ENCODE data around the gene USP38.
"Not testable (repeated sequence)": the region's sequence is repeated elsewhere in the genome, so short reads cannot be mapped to it uniquely, and the experiment has no call there.

Gene USP38

GRCh38 chr4:143212566-143212965 lies 27.8 kb downstream of the USP38 start:
- Histone ChIP-seq H3K36me3 (ENCODE audit: control insufficient read depth, insufficient read depth, low read length, severe bottlenecking) (peaks cover 57% of the 10 kb centered on the region), H3K9me3 (ENCODE audit: control insufficient read depth, low read length) (no peaks in the 10 kb centered on the region), H3K4me3 (ENCODE audit: low read length) (no peak overlapping the region), H3K4me1 (ENCODE audit: control insufficient read depth, insufficient read depth, low read length) (no peaks in the 10 kb centered on the region), H3K27me3 (replicated peaks; ENCODE audit: control insufficient read depth, insufficient read depth, low read length) (no peaks in the 10 kb centered on the region), H3K9ac (ENCODE audit: low read length) (no peak overlapping the region)
- peak; percentile 25 for DNase-seq (ENCODE audit: low read depth)

- H3K4me1 ChIP-seq (ENCODE audit: control insufficient read depth, insufficient read depth, low read length): no peaks in the 10 kb centered on the region
- peak; percentile 31 for DNase-seq (ENCODE audit: low read depth)
- H3K9ac ChIP-seq (ENCODE audit: low read length): no peak overlapping the region
- H3K36me3 ChIP-seq (ENCODE audit: control insufficient read depth, insufficient read depth, low read length, severe bottlenecking): peaks cover 58% of the 10 kb centered on the region
- no peaks in the 10 kb centered on the region for H3K27me3 ChIP-seq (replicated peaks; ENCODE audit: control insufficient read depth, insufficient read depth, low read length)
- H3K4me3 ChIP-seq (ENCODE audit: low read length): no peak overlapping the region
- H3K9me3 ChIP-seq (ENCODE audit: control insufficient read depth, low read length): no peaks in the 10 kb centered on the region
These were observed 31.2 kb downstream of the USP38 start for GRCh38 chr4:143215873-143216272.

- no peaks in the 10 kb centered on the region for H3K27me3 ChIP-seq (replicated peaks; ENCODE audit: control insufficient read depth, insufficient read depth, low read length)
These were observed 39.5 kb downstream of the USP38 start for GRCh38 chr4:143224255-143224654.

GRCh38 chr4:143225167-143225566 lies 40.5 kb downstream of the USP38 start:
- no peaks in the 10 kb centered on the region for H3K9me3 ChIP-seq (ENCODE audit: control insufficient read depth, low read length)
- H3K9ac ChIP-seq (ENCODE audit: low read length): no peak overlapping the region
- no peak for DNase-seq (ENCODE audit: low read depth)
- no peaks in the 10 kb centered on the region for H3K27me3 ChIP-seq (replicated peaks; ENCODE audit: control insufficient read depth, insufficient read depth, low read length)
- H3K4me3 ChIP-seq (ENCODE audit: low read length): no peak overlapping the region
- H3K4me1 ChIP-seq (ENCODE audit: control insufficient read depth, insufficient read depth, low read length): no peaks in the 10 kb centered on the region
- peaks cover 18% of the 10 kb centered on the region for H3K36me3 ChIP-seq (ENCODE audit: control insufficient read depth, insufficient read depth, low read length, severe bottlenecking)

More at GRCh38 chr4:143224255-143224654, 39.5 kb downstream of the USP38 start:
- Histone ChIP-seq H3K36me3 (ENCODE audit: control insufficient read depth, insufficient read depth, low read length, severe bottlenecking) (peaks cover 20% of the 10 kb centered on the region), H3K4me1 (ENCODE audit: control insufficient read depth, insufficient read depth, low read length) (no peaks in the 10 kb centered on the region), H3K9me3 (ENCODE audit: control insufficient read depth, low read length) (no peaks in the 10 kb centered on the region), H3K4me3 (ENCODE audit: low read length) (no peak overlapping the region), H3K9ac (ENCODE audit: low read length) (no peak overlapping the region)
- DNase-seq (ENCODE audit: low read depth): no peak

GRCh38 chr4:143230683-143231082 lies 46.0 kb downstream of the USP38 start:
- no peak overlapping the region for H3K4me3 ChIP-seq (ENCODE audit: low read length)
- no peak for DNase-seq (ENCODE audit: low read depth)
- H3K9me3 ChIP-seq (ENCODE audit: control insufficient read depth, low read length): no peaks in the 10 kb centered on the region
- no peaks in the 10 kb centered on the region for H3K36me3 ChIP-seq (ENCODE audit: control insufficient read depth, insufficient read depth, low read length, severe bottlenecking)
- no peak overlapping the region for H3K9ac ChIP-seq (ENCODE audit: low read length)
- H3K27me3 ChIP-seq (replicated peaks; ENCODE audit: control insufficient read depth, insufficient read depth, low read length): no peaks in the 10 kb centered on the region
- H3K4me1 ChIP-seq (ENCODE audit: control insufficient read depth, insufficient read depth, low read length): no peaks in the 10 kb centered on the region

GRCh38 chr4:143232277-143232676 lies 47.6 kb downstream of the USP38 start:
- H3K9ac ChIP-seq (ENCODE audit: low read length): no peak overlapping the region
- H3K27me3 ChIP-seq (replicated peaks; ENCODE audit: control insufficient read depth, insufficient read depth, low read length): no peaks in the 10 kb centered on the region
- no peaks in the 10 kb centered on the region for H3K36me3 ChIP-seq (ENCODE audit: control insufficient read depth, insufficient read depth, low read length, severe bottlenecking)
- no peak overlapping the region for H3K4me3 ChIP-seq (ENCODE audit: low read length)
- H3K9me3 ChIP-seq (ENCODE audit: control insufficient read depth, low read length): no peaks in the 10 kb centered on the region
- no peaks in the 10 kb centered on the region for H3K4me1 ChIP-seq (ENCODE audit: control insufficient read depth, insufficient read depth, low read length)
- DNase-seq (ENCODE audit: low read depth): no peak

GRCh38 chr4:143234153-143234552 lies 49.4 kb downstream of the USP38 start:
- Histone ChIP-seq H3K9ac (ENCODE audit: low read length) (no peak overlapping the region), H3K9me3 (ENCODE audit: control insufficient read depth, low read length) (no peaks in the 10 kb centered on the region), H3K4me3 (ENCODE audit: low read length) (no peak overlapping the region), H3K4me1 (ENCODE audit: control insufficient read depth, insufficient read depth, low read length) (no peaks in the 10 kb centered on the region), H3K36me3 (ENCODE audit: control insufficient read depth, insufficient read depth, low read length, severe bottlenecking) (no peaks in the 10 kb centered on the region), H3K27me3 (replicated peaks; ENCODE audit: control insufficient read depth, insufficient read depth, low read length) (no peaks in the 10 kb centered on the region)
- DNase-seq (ENCODE audit: low read depth): no peak

GRCh38 chr4:143237195-143237594 lies 52.5 kb downstream of the USP38 start:
- H3K9me3 ChIP-seq (ENCODE audit: control insufficient read depth, low read length); H3K9ac ChIP-seq (ENCODE audit: low read length); H3K4me1 ChIP-seq (ENCODE audit: control insufficient read depth, insufficient read depth, low read length); H3K36me3 ChIP-seq (ENCODE audit: control insufficient read depth, insufficient read depth, low read length, severe bottlenecking); DNase-seq (ENCODE audit: low read depth); H3K27me3 ChIP-seq (replicated peaks; ENCODE audit: control insufficient read depth, insufficient read depth, low read length); H3K4me3 ChIP-seq (ENCODE audit: low read length): not testable (repeated sequence)

GRCh38 chr4:143240939-143241679 lies 56.4 kb downstream of the USP38 start:
- DNase-seq (ENCODE audit: low read depth): no peak
- no peaks in the 10 kb centered on the region for H3K36me3 ChIP-seq (ENCODE audit: control insufficient read depth, insufficient read depth, low read length, severe bottlenecking)
- H3K27me3 ChIP-seq (replicated peaks; ENCODE audit: control insufficient read depth, insufficient read depth, low read length): no peaks in the 10 kb centered on the region
- H3K4me1 ChIP-seq (ENCODE audit: control insufficient read depth, insufficient read depth, low read length): no peaks in the 10 kb centered on the region
- H3K9ac ChIP-seq (ENCODE audit: low read length): no peak overlapping the region
- H3K9me3 ChIP-seq (ENCODE audit: control insufficient read depth, low read length): peaks cover 3% of the 10 kb centered on the region
- H3K4me3 ChIP-seq (ENCODE audit: low read length): no peak overlapping the region

- no peak for DNase-seq (ENCODE audit: low read depth)
- no peaks in the 10 kb centered on the region for H3K36me3 ChIP-seq (ENCODE audit: control insufficient read depth, insufficient read depth, low read length, severe bottlenecking)
These were observed 57.2 kb downstream of the USP38 start for GRCh38 chr4:143241892-143242291.

GRCh38 chr4:143243041-143243440 lies 58.3 kb downstream of the USP38 start:
- peak; percentile 33 for DNase-seq (ENCODE audit: low read depth)
- Histone ChIP-seq H3K4me3 (ENCODE audit: low read length) (no peak overlapping the region), H3K36me3 (ENCODE audit: control insufficient read depth, insufficient read depth, low read length, severe bottlenecking) (no peaks in the 10 kb centered on the region), H3K9ac (ENCODE audit: low read length) (no peak overlapping the region), H3K9me3 (ENCODE audit: control insufficient read depth, low read length) (peaks cover 3% of the 10 kb centered on the region), H3K4me1 (ENCODE audit: control insufficient read depth, insufficient read depth, low read length) (no peaks in the 10 kb centered on the region), H3K27me3 (replicated peaks; ENCODE audit: control insufficient read depth, insufficient read depth, low read length) (no peaks in the 10 kb centered on the region)

More at GRCh38 chr4:143241892-143242291, 57.2 kb downstream of the USP38 start:
- no peak overlapping the region for H3K9ac ChIP-seq (ENCODE audit: low read length)
- H3K4me3 ChIP-seq (ENCODE audit: low read length): no peak overlapping the region
- H3K9me3 ChIP-seq (ENCODE audit: control insufficient read depth, low read length): peaks cover 3% of the 10 kb centered on the region
- H3K4me1 ChIP-seq (ENCODE audit: control insufficient read depth, insufficient read depth, low read length): no peaks in the 10 kb centered on the region
- H3K27me3 ChIP-seq (replicated peaks; ENCODE audit: control insufficient read depth, insufficient read depth, low read length): no peaks in the 10 kb centered on the region

- H3K9ac ChIP-seq (ENCODE audit: low read length): no peak overlapping the region
- peaks cover 3% of the 10 kb centered on the region for H3K9me3 ChIP-seq (ENCODE audit: control insufficient read depth, low read length)
These were observed 62.3 kb downstream of the USP38 start for GRCh38 chr4:143246977-143247376.

More at GRCh38 chr4:143246977-143247376, 62.3 kb downstream of the USP38 start:
- no peak for DNase-seq (ENCODE audit: low read depth)
- Histone ChIP-seq H3K4me1 (ENCODE audit: control insufficient read depth, insufficient read depth, low read length) (no peaks in the 10 kb centered on the region), H3K4me3 (ENCODE audit: low read length) (no peak overlapping the region), H3K27me3 (replicated peaks; ENCODE audit: control insufficient read depth, insufficient read depth, low read length) (no peaks in the 10 kb centered on the region), H3K36me3 (ENCODE audit: control insufficient read depth, insufficient read depth, low read length, severe bottlenecking) (no peaks in the 10 kb centered on the region)

Data from adipocyte (in vitro differentiated cells).